Head of caudate nucleus (tissue), 42 donors: ENCODE data around the gene CEP85L.

Source experiments
- DNase-seq, 42 donors: peaks; one replicate each; pipeline versions ENCODE4 v3.0.0 to v3.0.0-alpha.2; 2020 to 2021; ENCODE audit warnings: mixed read lengths in 7 of 42
- intact Hi-C: fragments of 100-400 bp; cut with DNase I; formaldehyde crosslinking; loops from one replicate; pipeline ENCODE4 v1.15.0; 2022

Gene CEP85L

GRCh38 chr6:118558464-118559217 lies 92.8 kb downstream of the CEP85L start:
- no peak for DNase-seq
- intact Hi-C loops = no loop called here

DNA sequence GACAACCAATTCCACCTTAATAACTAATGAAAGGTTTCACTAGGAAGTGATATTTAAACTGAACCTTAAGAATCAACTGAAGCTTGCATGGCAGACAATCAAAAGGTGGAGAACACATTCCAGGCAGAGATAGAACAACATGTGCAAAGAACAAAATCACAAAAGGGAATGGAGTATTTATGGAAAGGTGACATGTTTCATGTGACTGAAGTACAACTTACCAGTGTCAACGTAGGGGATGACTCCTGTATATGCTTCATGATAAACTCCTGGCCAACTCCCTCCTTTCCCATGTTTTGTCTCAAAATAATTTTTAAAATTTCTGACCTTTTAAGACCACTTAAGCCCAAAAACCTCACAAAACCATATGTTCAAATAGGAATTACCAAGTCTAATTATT lies 96.7 kb downstream of the CEP85L start:
- intact Hi-C loops = no loop called here
- no peak for DNase-seq

GRCh38 chr6:118553132-118553531 lies 98.3 kb downstream of the CEP85L start:
- intact Hi-C loops = no loop called here
- no peak for DNase-seq

DNA sequence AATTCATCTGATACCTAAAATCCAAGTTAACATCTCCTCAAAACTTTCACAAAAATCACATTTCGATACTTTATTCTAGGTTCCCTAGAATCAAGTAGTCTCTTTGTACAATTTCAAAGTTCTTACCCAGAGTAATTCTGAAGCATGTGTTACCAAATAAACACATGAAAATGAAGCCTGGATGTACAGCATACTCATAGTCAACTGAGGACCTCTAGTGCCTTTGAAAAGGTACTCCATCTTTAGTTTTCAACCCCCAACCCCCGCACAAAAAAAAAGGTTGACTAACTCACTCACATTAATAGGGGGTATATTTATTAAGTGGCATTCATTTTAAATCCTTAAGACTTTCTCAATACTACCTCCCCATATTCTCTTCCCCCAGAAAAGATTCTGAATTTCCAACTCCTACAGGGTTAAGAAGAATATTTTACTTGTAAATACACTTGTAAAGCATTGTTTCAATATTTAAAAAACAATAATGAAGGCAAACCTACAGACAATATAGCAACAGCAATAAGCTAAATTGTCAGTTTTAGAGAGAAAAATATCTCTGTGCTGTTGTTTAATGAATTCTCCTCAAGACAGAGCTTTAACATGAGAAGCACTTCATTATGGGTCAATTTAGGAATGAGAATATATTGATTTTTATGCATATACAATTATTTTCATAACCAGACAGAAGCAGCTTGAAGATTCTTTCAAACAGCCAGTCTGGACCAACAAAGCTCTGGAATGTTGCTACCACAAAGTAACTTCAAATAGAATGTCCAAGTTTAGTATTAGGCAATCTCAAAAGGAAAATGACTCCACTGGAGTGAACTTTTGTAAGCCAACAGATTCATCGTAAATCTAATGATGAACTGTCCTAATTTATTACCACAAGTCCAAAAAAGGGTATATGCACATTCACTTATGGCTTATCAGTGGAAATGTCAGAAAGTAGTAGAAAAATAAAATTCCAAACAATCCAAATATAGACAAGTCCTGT lies 100.0 kb downstream of the CEP85L start:
- peak in 2 of 42 donors; percentile 8 to 20 for DNase-seq
- intact Hi-C loops = no loop called here

GRCh38 chr6:118548613-118549012 lies 102.8 kb downstream of the CEP85L start:
- DNase-seq = no peak
- intact Hi-C loops = no loop called here

GRCh38 chr6:118548136-118548535 lies 103.3 kb downstream of the CEP85L start, which contains the start of gene PLN:
Gene PLN (plus strand): TSS chr6:118548296. CDS start chr6:118558922, 10,626 bp downstream.
- DNase-seq = no peak
- intact Hi-C loops = no loop called here

DNA sequence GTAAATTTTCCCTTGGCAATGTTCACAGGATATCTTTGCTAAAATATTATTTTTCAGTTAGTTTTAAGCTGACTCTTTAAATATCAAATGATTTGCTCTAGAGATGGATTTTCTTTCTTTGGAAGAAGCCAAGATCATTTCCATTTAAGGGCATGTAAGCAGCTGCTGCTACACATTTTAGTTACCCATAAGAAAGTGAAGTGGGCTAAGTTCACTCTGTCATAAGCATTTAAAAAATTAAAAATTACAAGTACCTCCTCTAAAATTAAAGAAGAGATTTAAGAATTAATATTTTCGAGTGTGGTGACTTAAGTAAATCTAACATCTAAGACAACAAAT lies 104.5 kb downstream of the CEP85L start:
- DNase-seq = no peak
- intact Hi-C loops = no loop called here

DNA sequence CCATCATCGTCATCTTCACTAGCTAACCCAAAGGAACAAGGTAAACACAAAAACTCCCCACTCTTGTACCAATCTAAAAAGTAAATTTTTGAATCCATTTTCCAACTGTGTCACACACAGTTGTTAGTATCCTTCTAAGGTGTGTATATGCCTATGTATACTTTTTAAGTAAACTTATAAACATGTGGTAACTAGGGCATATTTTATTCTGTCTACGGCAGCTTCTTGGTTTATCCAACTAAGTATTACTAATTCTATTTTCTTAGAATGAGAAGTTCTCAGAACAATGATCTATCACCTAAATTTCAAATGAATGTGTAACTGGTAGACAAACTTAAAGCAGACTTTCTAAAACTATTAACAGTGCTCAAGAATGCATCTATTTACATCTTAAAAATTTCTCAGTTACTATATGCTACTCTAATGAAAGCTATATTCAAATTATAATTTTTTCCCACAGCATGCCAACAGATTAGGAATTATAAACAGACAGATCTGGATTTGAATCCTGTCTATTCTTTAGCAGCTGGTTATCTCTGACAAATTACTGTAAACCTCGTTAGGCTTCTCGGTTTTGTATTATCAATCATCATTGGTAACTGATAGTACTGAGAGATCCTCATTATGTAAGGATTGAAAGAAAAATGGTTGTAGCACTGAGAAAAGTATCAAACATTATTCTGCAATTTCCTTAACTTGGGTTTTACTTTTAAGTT lies 105.1 kb downstream of the CEP85L start:
- intact Hi-C loops = no loop called here
- no peak for DNase-seq

DNA sequence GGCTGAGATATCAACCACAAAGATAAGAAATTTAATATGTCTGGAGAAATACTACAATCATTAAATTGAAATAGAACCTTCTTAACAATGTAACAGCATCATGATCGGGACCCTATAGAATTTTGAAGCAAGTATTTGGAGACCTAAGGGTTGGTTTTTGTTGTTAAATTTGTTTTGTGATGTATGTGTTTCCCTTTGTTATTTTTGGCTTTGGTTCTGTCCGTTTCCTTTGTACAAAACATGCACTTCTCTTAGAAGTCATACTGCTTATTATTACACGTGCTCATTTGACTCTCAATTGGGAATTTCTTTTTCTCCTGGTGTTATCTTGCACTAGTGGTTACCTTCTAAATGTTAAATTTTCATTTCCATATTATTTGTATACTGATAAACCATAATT lies 107.3 kb downstream of the CEP85L start:
- no peak for DNase-seq
- intact Hi-C loops = no loop called here

DNA sequence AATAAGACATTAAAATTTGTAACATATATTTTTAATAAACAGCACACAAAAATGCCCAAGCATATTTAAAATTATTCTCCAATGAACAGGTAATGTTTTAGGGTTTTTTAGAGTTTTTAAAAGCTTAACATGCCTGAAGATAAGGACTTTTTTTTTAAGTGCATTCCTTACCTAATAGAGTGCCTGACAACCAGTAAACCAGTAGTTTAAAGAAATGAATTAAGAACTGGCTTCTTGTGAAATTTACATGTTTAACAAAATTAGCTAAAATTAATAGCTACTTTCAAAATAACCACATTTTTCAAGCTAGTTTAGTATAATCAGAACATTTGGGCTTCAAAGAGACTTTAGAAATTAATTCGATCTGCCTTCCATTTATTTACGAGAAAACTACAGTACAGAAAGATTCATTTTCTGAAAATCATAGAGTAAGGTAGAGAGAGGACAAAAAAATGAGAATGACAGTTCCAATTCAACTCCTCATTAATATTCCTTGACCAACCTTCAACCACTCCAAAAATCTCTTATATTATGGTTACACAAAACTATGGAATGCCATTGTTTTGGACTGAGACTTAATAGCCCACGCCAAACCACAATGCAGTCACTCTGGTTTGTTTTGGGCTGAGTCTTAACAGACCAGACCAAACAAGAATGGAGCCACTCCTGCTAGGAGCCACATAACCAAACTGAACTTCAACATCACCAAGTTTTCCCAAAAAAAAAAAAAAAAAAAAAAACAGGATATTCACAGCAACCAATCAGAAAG lies 109.0 kb downstream of the CEP85L start:
- DNase-seq = no peak
- intact Hi-C loops = no loop called here

GRCh38 chr6:118537574-118537973 lies 113.8 kb downstream of the CEP85L start:
- intact Hi-C loops = no loop called here

GRCh38 chr6:118536478-118536877 lies 114.9 kb downstream of the CEP85L start:
- no peak for DNase-seq
- intact Hi-C loops = no loop called here

More at GRCh38 chr6:118537574-118537973, 113.8 kb downstream of the CEP85L start:
- no peak for DNase-seq

- intact Hi-C loops = no loop called here
- no peak for DNase-seq
Observed at GRCh38 chr6:118535176-118535844, 116.1 kb downstream of the CEP85L start.

DNA sequence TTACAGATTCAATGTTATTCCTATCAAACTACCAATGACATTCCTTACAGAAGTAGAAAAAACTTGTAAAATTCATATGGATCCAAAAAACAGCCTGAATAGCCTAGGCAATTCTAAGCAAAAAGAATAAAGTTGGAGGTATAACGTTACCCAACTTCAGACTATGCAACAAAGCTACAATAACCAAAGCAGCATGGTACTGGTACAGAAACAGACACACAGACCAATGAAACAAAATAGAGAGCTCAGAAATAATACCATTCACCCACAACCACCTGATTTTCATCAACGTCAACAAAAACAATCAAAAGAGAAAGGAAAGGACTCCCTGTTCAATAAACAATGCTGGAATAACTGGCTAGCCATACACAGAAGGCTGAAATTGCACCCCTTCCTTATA lies 120.4 kb downstream of the CEP85L start:
- no peak for DNase-seq
- intact Hi-C loops = no loop called here

DNA sequence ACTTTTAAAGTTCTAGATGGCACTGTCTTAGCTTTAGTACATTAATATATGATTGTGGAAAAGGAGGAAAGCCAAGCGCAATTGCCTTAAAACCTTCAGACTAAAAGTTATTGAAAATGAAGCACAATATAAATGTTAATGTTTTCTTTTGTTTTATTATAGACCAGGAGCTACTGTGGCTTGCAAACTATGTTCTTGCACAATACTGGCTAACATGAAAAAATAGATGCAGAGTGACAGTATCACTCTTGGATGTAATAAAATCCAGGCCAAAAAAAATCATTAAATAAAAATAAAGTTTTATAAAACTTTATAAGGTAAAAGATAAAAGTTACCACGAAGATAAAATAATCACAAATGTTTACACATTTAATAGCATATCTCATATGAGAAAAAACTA lies 121.6 kb downstream of the CEP85L start:
- intact Hi-C loops = no loop called here

GRCh38 chr6:118528129-118528528 lies 123.3 kb downstream of the CEP85L start:
- intact Hi-C loops = no loop called here
- no peak for DNase-seq

More for the DNA sequence above, 121.6 kb downstream of the CEP85L start:
- no peak for DNase-seq

GRCh38 chr6:118525913-118526780 lies 125.2 kb downstream of the CEP85L start:
- intact Hi-C loops = no loop called here
- no peak for DNase-seq
